Breast epithelium (tissue), 4 donors: Measurements from ENCODE around the gene SEMA4F. TPM values are rescaled to one million over a fixed set of nuclear protein-coding genes. Genes with fewer than 3 reads are reported as not detected.

Source experiments
- DNase-seq, 2 donors: peaks; one replicate each; pipeline ENCODE4 v3.0.0-alpha.2; 2019; ENCODE audit warnings: low spot score in 2 of 2
- H3K27ac ChIP-seq, 2 donors: fragments of 200-600 bp; sonication (generic) in 1 of 2; one replicate each; pipeline ENCODE4 v1.5.1; 2016 to 2019; ENCODE audit warnings: mild to moderate bottlenecking in 1 of 2
- H3K27me3 ChIP-seq, 2 donors: fragments of 200-600 bp; sonication (generic) in 1 of 2; one replicate each; pipeline versions ENCODE4 v1.5.1 to v1.6.0; 2017 to 2019; ENCODE audit warnings: control low read depth in 1 of 2, mild to moderate bottlenecking in 1 of 2
- H3K36me3 ChIP-seq: fragments of 200-600 bp; one replicate; pipeline ENCODE4 v1.5.1; 2019
- H3K4me1 ChIP-seq, 2 donors: fragments of 200-600 bp; sonication (generic); one replicate each; pipeline ENCODE4 v1.5.1; 2016 to 2019; ENCODE audit warnings: control low read depth in 1 of 2
- H3K4me3 ChIP-seq, 3 donors: fragments of 200-600 bp; sonication (generic); 1 replicate in 2 of 3; 2 replicates in 1 of 3; pipeline ENCODE4 v1.5.1; 2016 to 2019; ENCODE audit warnings: mild to moderate bottlenecking in 3 of 3, moderate library complexity in 2 of 3
- H3K9me3 ChIP-seq, 2 donors: fragments of 200-600 bp; sonication (generic) in 1 of 2; one replicate each; pipeline ENCODE4 v1.5.1; 2016 to 2019; ENCODE audit warnings: control low read depth in 1 of 2
- POLR2A ChIP-seq: fragments of 450-650 bp; IDR thresholded peaks from one replicate; pipeline ENCODE4 v1.6.1; 2016; ENCODE audit warnings: antibody characterized with exemption, mild to moderate bottlenecking, moderate library complexity
- POLR2AphosphoS5 ChIP-seq, 3 donors: sonication (generic); formaldehyde crosslinking; IDR thresholded peaks; one replicate each; pipeline ENCODE4 v1.6.1; 2017; ENCODE audit warnings: antibody characterized with exemption in 3 of 3
- intact Hi-C: fragments of 100-400 bp; cut with DNase I; formaldehyde crosslinking; loops from one replicate; pipeline ENCODE4 v1.15.1; 2023; ENCODE audit warnings: low total_unique reads
- total RNA-seq, 3 donors: library from RNA; depleted of rRNA; stranded (reverse); fragments of >200 nt; gene quantifications; one replicate each; pipeline ENCODE4 v1.1.0, GENCODE V29; 2016
- TF ChIP-seq, protein P1 (sequence below), 3 donors: fragments of 450-650 bp; IDR thresholded peaks; one replicate each; pipeline ENCODE4 v1.5.1; 2016 to 2017; ENCODE audit warnings: antibody characterized with exemption in 3 of 3, mild to moderate bottlenecking in 3 of 3, moderate library complexity in 3 of 3

Gene SEMA4F, protein sequence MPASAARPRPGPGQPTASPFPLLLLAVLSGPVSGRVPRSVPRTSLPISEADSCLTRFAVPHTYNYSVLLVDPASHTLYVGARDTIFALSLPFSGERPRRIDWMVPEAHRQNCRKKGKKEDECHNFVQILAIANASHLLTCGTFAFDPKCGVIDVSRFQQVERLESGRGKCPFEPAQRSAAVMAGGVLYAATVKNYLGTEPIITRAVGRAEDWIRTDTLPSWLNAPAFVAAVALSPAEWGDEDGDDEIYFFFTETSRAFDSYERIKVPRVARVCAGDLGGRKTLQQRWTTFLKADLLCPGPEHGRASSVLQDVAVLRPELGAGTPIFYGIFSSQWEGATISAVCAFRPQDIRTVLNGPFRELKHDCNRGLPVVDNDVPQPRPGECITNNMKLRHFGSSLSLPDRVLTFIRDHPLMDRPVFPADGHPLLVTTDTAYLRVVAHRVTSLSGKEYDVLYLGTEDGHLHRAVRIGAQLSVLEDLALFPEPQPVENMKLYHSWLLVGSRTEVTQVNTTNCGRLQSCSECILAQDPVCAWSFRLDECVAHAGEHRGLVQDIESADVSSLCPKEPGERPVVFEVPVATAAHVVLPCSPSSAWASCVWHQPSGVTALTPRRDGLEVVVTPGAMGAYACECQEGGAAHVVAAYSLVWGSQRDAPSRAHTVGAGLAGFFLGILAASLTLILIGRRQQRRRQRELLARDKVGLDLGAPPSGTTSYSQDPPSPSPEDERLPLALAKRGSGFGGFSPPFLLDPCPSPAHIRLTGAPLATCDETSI
- total RNA-seq, result 1 to 10 TPM; 4.6 to 8.8 (median 8.5) TPM

DNA sequence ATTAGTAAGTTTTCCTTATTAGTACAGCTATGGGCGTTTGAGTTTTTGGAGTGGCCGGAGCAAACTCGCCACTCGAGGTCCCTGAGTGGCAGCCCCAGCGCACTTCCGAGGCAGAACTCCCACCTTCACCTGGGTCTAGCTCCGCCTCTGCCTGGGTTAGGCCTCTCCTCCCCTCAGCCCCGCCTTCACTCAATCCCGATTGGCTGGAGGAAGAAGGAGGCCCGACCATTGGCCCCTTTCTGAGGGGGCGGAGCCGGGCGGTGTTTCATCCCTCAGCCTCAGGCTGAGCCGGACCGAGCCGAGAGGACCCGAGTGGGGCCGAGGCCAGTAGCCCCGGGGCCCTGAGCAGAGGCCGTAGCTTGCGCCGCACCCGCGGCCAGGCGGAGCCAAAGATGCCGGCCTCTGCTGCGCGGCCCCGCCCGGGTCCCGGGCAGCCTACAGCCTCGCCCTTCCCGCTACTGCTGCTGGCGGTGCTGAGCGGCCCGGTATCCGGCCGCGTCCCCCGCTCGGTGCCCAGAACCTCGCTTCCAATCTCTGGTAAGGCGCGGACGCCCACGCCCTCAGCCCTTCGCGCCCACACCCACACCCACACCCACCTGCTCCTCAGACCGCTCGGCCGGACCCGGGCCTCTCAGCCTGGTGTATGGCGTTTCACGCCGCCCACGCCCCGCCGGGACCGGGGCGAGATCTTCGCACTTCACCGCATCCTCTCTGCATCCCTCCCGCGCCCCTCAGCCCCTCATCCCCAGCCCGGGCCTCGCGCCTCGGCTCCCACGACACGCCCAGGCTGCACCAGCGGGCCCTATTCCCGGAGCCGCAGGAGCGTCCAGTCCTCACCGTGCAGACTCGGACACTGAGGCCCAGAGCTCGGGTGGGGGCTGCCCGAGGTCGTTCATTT is at the start of gene SEMA4F:
SEMA4F (plus strand) TSS at position 263 of the 898 bp plus-strand sequence; CDS start at position 393, 130 bp downstream.
- peak within 1 kb of the TSS; percentile 45 to 54 for H3K27ac ChIP-seq
- no peaks in the 10 kb centered on the region for H3K27me3 ChIP-seq
- H3K36me3 ChIP-seq, result no peaks in the 10 kb centered on the region
- peak within 1 kb of the TSS; percentile 64 to 90 (median 69) for H3K4me3 ChIP-seq
- peak; percentile 94 to 96 for DNase-seq
- no peaks in the 10 kb centered on the region for H3K4me1 ChIP-seq
- intact Hi-C loops, result no loop called here
- no peaks in the 10 kb centered on the region for H3K9me3 ChIP-seq
- TF ChIP-seq, protein P1, sequence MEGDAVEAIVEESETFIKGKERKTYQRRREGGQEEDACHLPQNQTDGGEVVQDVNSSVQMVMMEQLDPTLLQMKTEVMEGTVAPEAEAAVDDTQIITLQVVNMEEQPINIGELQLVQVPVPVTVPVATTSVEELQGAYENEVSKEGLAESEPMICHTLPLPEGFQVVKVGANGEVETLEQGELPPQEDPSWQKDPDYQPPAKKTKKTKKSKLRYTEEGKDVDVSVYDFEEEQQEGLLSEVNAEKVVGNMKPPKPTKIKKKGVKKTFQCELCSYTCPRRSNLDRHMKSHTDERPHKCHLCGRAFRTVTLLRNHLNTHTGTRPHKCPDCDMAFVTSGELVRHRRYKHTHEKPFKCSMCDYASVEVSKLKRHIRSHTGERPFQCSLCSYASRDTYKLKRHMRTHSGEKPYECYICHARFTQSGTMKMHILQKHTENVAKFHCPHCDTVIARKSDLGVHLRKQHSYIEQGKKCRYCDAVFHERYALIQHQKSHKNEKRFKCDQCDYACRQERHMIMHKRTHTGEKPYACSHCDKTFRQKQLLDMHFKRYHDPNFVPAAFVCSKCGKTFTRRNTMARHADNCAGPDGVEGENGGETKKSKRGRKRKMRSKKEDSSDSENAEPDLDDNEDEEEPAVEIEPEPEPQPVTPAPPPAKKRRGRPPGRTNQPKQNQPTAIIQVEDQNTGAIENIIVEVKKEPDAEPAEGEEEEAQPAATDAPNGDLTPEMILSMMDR (IDR thresholded peaks at IDR 0.05), result no peak
- TF ChIP-seq POLR2AphosphoS5 (IDR thresholded peaks at IDR 0.05) (no peak), POLR2A (no peak)

DNA sequence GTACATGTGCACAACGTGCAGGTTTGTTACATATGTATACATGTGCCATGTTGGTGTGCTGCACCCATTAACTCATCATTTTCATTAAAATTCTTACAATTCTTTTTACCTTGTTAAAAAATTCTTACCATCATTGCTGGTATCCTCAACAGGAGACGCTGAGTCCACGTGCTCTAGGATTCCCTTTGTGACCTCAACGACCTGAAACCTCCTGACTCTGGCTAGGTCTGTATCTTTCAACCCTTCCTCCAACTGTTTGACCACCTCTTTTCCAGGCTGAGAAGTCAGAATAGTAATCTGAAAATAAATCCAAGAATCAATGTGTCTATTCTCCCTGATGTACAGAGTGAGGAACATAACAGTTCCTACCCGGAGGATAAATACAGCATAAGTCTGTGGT is 47.1 kb upstream of the SEMA4F start:
- H3K36me3 ChIP-seq, result no peaks in the 10 kb centered on the region
- H3K27ac ChIP-seq, result no peak overlapping the region
- intact Hi-C loops, result no loop called here
- TF ChIP-seq POLR2AphosphoS5 (IDR thresholded peaks at IDR 0.05) (no peak), POLR2A (no peak)
- TF ChIP-seq, protein P1 (IDR thresholded peaks at IDR 0.05), result no peak
- no peaks in the 10 kb centered on the region for H3K27me3 ChIP-seq
- no peak for DNase-seq
- no peak overlapping the region for H3K4me3 ChIP-seq
- no peaks in the 10 kb centered on the region for H3K9me3 ChIP-seq
- H3K4me1 ChIP-seq, result no peaks in the 10 kb centered on the region

DNA sequence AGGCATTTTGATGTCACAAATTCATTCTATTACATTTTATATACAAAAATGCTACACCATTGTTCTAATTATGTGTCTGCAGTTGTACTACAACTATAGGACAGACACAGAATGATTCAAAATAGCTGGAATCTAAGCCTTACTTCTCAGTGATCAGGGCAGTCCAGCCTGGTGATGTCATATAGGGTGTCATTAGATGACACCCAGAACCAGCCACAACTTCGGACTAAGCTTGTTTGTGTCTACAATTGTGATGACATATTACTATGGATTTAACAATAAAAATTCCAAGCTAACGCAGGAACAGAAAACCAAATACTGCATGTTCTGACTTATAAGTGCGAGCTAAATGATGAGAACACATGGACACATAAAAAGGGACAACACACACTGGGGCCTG is 36.9 kb upstream of the SEMA4F start:
- DNase-seq, result no peak
- Histone ChIP-seq H3K27me3 (no peaks in the 10 kb centered on the region), H3K36me3 (no peaks in the 10 kb centered on the region), H3K4me3 (no peak overlapping the region), H3K4me1 (no peaks in the 10 kb centered on the region), H3K27ac (no peak overlapping the region), H3K9me3 (no peaks in the 10 kb centered on the region)
- intact Hi-C loops, result no loop called here
- no peak for TF ChIP-seq POLR2A
- TF ChIP-seq POLR2AphosphoS5 (IDR thresholded peaks at IDR 0.05), result no peak
- TF ChIP-seq, protein P1 (IDR thresholded peaks at IDR 0.05), result no peak

DNA sequence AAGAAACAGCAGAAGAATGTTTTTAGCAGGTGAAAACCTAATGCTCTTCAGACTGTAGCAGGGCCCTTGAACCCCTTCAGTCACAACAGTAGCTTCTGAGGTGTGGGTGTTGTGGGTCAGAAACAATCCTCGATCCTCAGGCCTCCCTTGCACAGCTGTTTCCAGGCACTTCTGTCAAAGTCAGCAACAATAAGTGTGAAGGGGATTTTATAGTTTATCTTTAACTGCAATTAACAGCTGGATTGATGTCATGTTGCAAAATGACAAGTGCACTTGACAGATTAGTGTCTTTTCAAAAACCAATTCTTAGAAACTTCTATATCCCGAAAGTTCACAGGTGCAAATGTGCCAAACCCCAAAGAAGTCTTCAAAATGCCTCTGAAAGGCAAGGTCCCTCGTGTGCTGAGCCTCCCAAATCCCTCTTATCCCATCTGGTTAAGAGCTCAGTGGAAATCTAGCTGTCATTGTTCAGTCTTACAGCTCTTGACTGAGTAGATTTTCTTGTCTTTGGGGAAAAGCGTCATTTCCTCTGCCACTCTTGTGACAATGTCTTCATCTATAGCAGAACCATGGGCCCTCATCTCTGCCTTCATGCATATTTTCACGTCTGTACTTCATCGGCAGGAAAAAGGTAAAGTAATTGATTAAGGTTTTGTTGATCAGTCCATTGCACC is 35.5 kb upstream of the SEMA4F start:
- Histone ChIP-seq H3K27me3 (no peaks in the 10 kb centered on the region), H3K4me3 (no peak overlapping the region), H3K27ac (no peak overlapping the region), H3K36me3 (no peaks in the 10 kb centered on the region), H3K9me3 (no peaks in the 10 kb centered on the region), H3K4me1 (no peaks in the 10 kb centered on the region)
- intact Hi-C loops, result no loop called here
- TF ChIP-seq, protein P1 (IDR thresholded peaks at IDR 0.05), result no peak
- TF ChIP-seq POLR2A (no peak), POLR2AphosphoS5 (IDR thresholded peaks at IDR 0.05) (no peak)
- no peak for DNase-seq
